ENCODE data around the gene PTCHD1.

PTCHD1 gene

GRCh38 chrX:23389196-23389792, 54.6 kb downstream of the PTCHD1 start:
- TF ChIP-seq CTCF (IDR thresholded peaks at IDR 0.05; ENCODE audit: borderline replicate concordance, control extremely low read depth, extremely low read depth, insufficient read depth, missing control alignments): no peak
- DNase-seq (ENCODE audit: low spot score): no peak
- in situ Hi-C loops (cut with MboI; ENCODE audit: low sequenced_read_pairs, unreplicated experiment): no loop called here

- no peak for TF ChIP-seq CTCF (IDR thresholded peaks at IDR 0.05; ENCODE audit: borderline replicate concordance, control extremely low read depth, extremely low read depth, insufficient read depth, missing control alignments)
- in situ Hi-C loops (cut with MboI; ENCODE audit: low sequenced_read_pairs, unreplicated experiment): no loop called here
- DNase-seq (ENCODE audit: low spot score): no peak
Measured at GRCh38 chrX:23390979-23391378, 56.3 kb downstream of the PTCHD1 start.

- DNase-seq (ENCODE audit: low spot score): no peak
- in situ Hi-C loops (cut with MboI; ENCODE audit: low sequenced_read_pairs, unreplicated experiment): no loop called here
- no peak for TF ChIP-seq CTCF (IDR thresholded peaks at IDR 0.05; ENCODE audit: borderline replicate concordance, control extremely low read depth, extremely low read depth, insufficient read depth, missing control alignments)
Measured at GRCh38 chrX:23392195-23392594, 57.5 kb downstream of the PTCHD1 start.

GRCh38 chrX:23394421-23394820, 59.8 kb downstream of the PTCHD1 start:
- DNase-seq (ENCODE audit: low spot score): no peak
- no peak for TF ChIP-seq CTCF (IDR thresholded peaks at IDR 0.05; ENCODE audit: borderline replicate concordance, control extremely low read depth, extremely low read depth, insufficient read depth, missing control alignments)
- in situ Hi-C loops (cut with MboI; ENCODE audit: low sequenced_read_pairs, unreplicated experiment): no loop called here

DNA sequence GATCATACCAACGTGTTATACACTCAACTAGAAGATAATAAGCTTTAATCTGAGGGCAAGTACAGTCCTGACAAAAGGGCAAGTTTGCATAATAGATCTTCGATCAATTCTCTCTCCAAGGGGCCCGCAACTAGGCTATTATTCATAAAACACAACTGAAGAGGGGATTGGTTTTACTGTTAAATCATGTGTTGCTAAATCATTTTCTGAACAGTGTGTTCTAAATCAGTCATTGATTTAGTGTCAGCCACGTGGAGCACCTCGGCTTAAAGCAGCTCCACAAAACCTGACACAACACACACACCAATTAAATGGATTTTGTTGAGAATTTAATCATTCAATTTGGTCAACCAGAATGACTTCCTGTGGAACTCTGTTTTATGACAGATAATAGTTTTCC, 61.6 kb downstream of the PTCHD1 start:
- DNase-seq (ENCODE audit: low spot score): no peak
- in situ Hi-C loops (cut with MboI; ENCODE audit: low sequenced_read_pairs, unreplicated experiment): no loop called here
- TF ChIP-seq CTCF (IDR thresholded peaks at IDR 0.05; ENCODE audit: borderline replicate concordance, control extremely low read depth, extremely low read depth, insufficient read depth, missing control alignments): no peak

GRCh38 chrX:23398570-23398969, 63.9 kb downstream of the PTCHD1 start:
- in situ Hi-C loops (cut with MboI; ENCODE audit: low sequenced_read_pairs, unreplicated experiment): no loop called here
- DNase-seq (ENCODE audit: low spot score): no peak
- no peak for TF ChIP-seq CTCF (IDR thresholded peaks at IDR 0.05; ENCODE audit: borderline replicate concordance, control extremely low read depth, extremely low read depth, insufficient read depth, missing control alignments)

All from GM13976 (cell line).